GM10248 (cell line): ENCODE data around the gene CHRM2.

Experiments used
- CTCF ChIA-PET: fragments of 300-600 bp; sonication (Branson Sonifier 250); formaldehyde crosslinking; extraction: SDS; loops from one replicate; lab custom pipeline; 2021; ENCODE audit warnings: antibody characterized with exemption; lab: Yijun Ruan, JAX
- POLR2A ChIA-PET: fragments of 350-650 bp; sonication (Branson Sonifier 250); formaldehyde crosslinking; extraction: SDS; loops from one replicate; lab custom pipeline; 2020; ENCODE audit warnings: antibody characterized with exemption; lab: Yijun Ruan, JAX
- DNase-seq: peaks from one replicate; pipeline ENCODE4 v3.0.0; 2012; ENCODE audit errors: extremely low spot score
- TF ChIP-seq, protein P1 (sequence below): IDR thresholded peaks from 2 replicates; pipeline ENCODE4 v1.5.1; 2012; ENCODE audit warnings: mild to moderate bottlenecking, low read depth; ENCODE audit errors: extremely low read depth, missing control alignments, control extremely low read depth

The CHRM2 gene

GRCh38 chr7:136956671-136957070, 88.2 kb downstream of the CHRM2 start:
- no peak for DNase-seq
- TF ChIP-seq, protein P1, sequence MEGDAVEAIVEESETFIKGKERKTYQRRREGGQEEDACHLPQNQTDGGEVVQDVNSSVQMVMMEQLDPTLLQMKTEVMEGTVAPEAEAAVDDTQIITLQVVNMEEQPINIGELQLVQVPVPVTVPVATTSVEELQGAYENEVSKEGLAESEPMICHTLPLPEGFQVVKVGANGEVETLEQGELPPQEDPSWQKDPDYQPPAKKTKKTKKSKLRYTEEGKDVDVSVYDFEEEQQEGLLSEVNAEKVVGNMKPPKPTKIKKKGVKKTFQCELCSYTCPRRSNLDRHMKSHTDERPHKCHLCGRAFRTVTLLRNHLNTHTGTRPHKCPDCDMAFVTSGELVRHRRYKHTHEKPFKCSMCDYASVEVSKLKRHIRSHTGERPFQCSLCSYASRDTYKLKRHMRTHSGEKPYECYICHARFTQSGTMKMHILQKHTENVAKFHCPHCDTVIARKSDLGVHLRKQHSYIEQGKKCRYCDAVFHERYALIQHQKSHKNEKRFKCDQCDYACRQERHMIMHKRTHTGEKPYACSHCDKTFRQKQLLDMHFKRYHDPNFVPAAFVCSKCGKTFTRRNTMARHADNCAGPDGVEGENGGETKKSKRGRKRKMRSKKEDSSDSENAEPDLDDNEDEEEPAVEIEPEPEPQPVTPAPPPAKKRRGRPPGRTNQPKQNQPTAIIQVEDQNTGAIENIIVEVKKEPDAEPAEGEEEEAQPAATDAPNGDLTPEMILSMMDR = no peak
- ChIA-PET POLR2A (no interaction called here), CTCF (interaction anchor here (1.6 kb wide), 1 partner anchor 8 kb away, joined by 3 read pairs; no protein-coding TSS in a partner anchor)

- TF ChIP-seq, protein P1 = no peak
- no peak for DNase-seq
- POLR2A ChIA-PET = no interaction called here
- CTCF ChIA-PET = interaction anchor here (1.2 to 1.6 kb wide), 2 partner anchors 9 to 18 kb away, joined by 3 read pairs; no protein-coding TSS in a partner anchor
These were observed 88.9 kb downstream of the CHRM2 start for GRCh38 chr7:136957391-136957790.

- POLR2A ChIA-PET = no interaction called here
- CTCF ChIA-PET = interaction anchor here (0.8 to 1.6 kb wide), 3 partner anchors 9 to 36 kb away, joined by 3 read pairs; no protein-coding TSS in a partner anchor
These were observed 89.6 kb downstream of the CHRM2 start for GRCh38 chr7:136958016-136958415.

GRCh38 chr7:136964347-136964746, 95.9 kb downstream of the CHRM2 start:
- POLR2A ChIA-PET = no interaction called here
- TF ChIP-seq, protein P1 = no peak
- CTCF ChIA-PET = no interaction called here

More at GRCh38 chr7:136958016-136958415, 89.6 kb downstream of the CHRM2 start:
- no peak for DNase-seq
- TF ChIP-seq, protein P1 = no peak

DNA sequence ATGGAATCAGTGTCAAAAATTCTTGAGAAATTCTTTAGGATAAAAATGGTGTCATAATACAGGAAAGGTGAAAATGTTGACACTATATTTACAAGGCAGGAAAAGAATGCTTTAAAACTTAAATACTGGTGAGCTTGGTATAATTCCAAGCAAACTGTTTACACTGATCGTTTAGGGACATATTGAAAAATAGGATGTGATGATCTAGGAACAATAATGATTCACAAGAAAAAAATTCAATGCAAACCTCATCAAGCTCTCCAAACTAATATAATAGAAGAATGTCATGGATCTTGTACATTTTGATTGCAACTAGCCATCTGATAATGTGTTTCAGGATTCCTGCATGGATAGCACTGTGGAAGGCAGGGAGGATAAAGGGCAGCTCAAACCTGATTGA, 98.4 kb downstream of the CHRM2 start:
- POLR2A ChIA-PET = no interaction called here
- TF ChIP-seq, protein P1 = no peak
- DNase-seq = no peak
- CTCF ChIA-PET = no interaction called here

More at GRCh38 chr7:136964347-136964746, 95.9 kb downstream of the CHRM2 start:
- DNase-seq = no peak

- DNase-seq = no peak
- TF ChIP-seq, protein P1 = no peak
- CTCF ChIA-PET = no interaction called here
- POLR2A ChIA-PET = no interaction called here
These were observed 101.3 kb downstream of the CHRM2 start for GRCh38 chr7:136969761-136970160.

DNA sequence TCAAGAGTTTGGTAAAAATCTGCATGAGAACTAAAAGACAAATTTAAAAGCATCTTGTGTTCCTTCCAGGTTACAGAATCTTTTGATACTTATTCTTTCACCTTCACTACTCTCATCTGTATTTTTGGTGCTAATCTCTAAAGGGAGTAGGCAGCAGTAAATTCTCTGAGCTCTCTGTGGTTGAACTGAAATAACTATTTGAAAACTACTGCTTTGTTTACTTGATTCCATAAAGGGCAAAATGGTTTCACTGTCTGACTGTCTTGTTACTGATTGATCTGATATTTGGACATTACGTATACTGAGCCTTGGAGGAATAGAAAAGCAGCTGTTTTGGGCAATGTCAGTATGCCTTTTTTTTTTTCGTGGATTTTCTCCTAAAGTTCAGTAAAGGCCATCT, 103.3 kb downstream of the CHRM2 start:
- ChIA-PET POLR2A (no interaction called here), CTCF (no interaction called here)
- no peak for DNase-seq
- TF ChIP-seq, protein P1 = no peak
